Nephron progenitor cell (in vitro differentiated cells): ENCODE data around the gene CPNE2.
A peak's percentile ranks its signal among the peaks of the same experiment; 100 is the strongest.

ENCODE experiments used
- DNase-seq: peaks from one replicate; pipeline ENCODE4 v3.0.0; 2021
- H3K27ac Mint-ChIP-seq: 2 replicates; pipeline ENCODE4 v1.8.0; 2021; ENCODE audit warnings: mild to moderate bottlenecking, moderate library complexity, mixed read lengths
- H3K27me3 Mint-ChIP-seq: 2 replicates; pipeline ENCODE4 v1.8.0; 2021; ENCODE audit warnings: mild to moderate bottlenecking, low read depth, mixed read lengths; ENCODE audit not compliant: poor library complexity
- H3K36me3 Mint-ChIP-seq: 2 replicates; pipeline ENCODE4 v1.8.0; 2021; ENCODE audit warnings: low read depth, mixed read lengths
- H3K4me1 Mint-ChIP-seq: 2 replicates; pipeline ENCODE4 v1.8.0; 2021; ENCODE audit warnings: mixed read lengths
- H3K4me3 Mint-ChIP-seq: 2 replicates; pipeline ENCODE4 v1.8.0; 2021; ENCODE audit warnings: mild to moderate bottlenecking, moderate library complexity, mixed read lengths
- H3K9me3 Mint-ChIP-seq: 2 replicates; pipeline ENCODE4 v1.8.0; 2021; ENCODE audit warnings: mild to moderate bottlenecking, moderate library complexity, mixed read lengths
- CTCF ChIP-seq: fragments of 200-600 bp; sonication (generic); IDR thresholded peaks from 2 replicates; pipeline ENCODE4 v1.5.0; 2021; ENCODE audit warnings: antibody characterized with exemption

The CPNE2 gene

GRCh38 chr16:57165483-57165882 is 73.1 kb downstream of the CPNE2 start:
- Mint-ChIP-seq H3K9me3 (no peaks in the 10 kb centered on the region), H3K4me3 (no peak overlapping the region), H3K4me1 (peaks cover 37% of the 10 kb centered on the region), H3K27ac (no peak overlapping the region), H3K27me3 (no peaks in the 10 kb centered on the region), H3K36me3 (peaks cover 66% of the 10 kb centered on the region)
- TF ChIP-seq CTCF = no peak
- DNase-seq = no peak

- H3K9me3 Mint-ChIP-seq = no peaks in the 10 kb centered on the region
- H3K27ac Mint-ChIP-seq = no peak overlapping the region
- peaks cover 66% of the 10 kb centered on the region for H3K36me3 Mint-ChIP-seq
- DNase-seq = no peak
- H3K27me3 Mint-ChIP-seq = peaks cover under 1% of the 10 kb centered on the region
- H3K4me3 Mint-ChIP-seq = no peak overlapping the region
- H3K4me1 Mint-ChIP-seq = peaks cover 37% of the 10 kb centered on the region
- TF ChIP-seq CTCF = no peak
Observed at GRCh38 chr16:57165938-57166337, 73.6 kb downstream of the CPNE2 start.

GRCh38 chr16:57166451-57166850 is 74.1 kb downstream of the CPNE2 start:
- peaks cover 4% of the 10 kb centered on the region for H3K27me3 Mint-ChIP-seq
- H3K36me3 Mint-ChIP-seq = peaks cover 66% of the 10 kb centered on the region
- no peak for TF ChIP-seq CTCF
- DNase-seq = no peak
- no peaks in the 10 kb centered on the region for H3K9me3 Mint-ChIP-seq
- peak overlapping the region; percentile 5 for H3K27ac Mint-ChIP-seq
- no peak overlapping the region for H3K4me3 Mint-ChIP-seq
- H3K4me1 Mint-ChIP-seq = peaks cover 37% of the 10 kb centered on the region

GRCh38 chr16:57166951-57167350 is 74.6 kb downstream of the CPNE2 start:
- H3K27ac Mint-ChIP-seq = no peak overlapping the region
- H3K27me3 Mint-ChIP-seq = peaks cover 4% of the 10 kb centered on the region
- peaks cover 37% of the 10 kb centered on the region for H3K4me1 Mint-ChIP-seq
- DNase-seq = no peak
- no peaks in the 10 kb centered on the region for H3K9me3 Mint-ChIP-seq
- H3K4me3 Mint-ChIP-seq = no peak overlapping the region
- H3K36me3 Mint-ChIP-seq = peaks cover 68% of the 10 kb centered on the region
- no peak for TF ChIP-seq CTCF

- Mint-ChIP-seq H3K36me3 (peaks cover 68% of the 10 kb centered on the region), H3K27ac (no peak overlapping the region)
Observed at GRCh38 chr16:57167538-57167937, 75.2 kb downstream of the CPNE2 start.

More at GRCh38 chr16:57167538-57167937, 75.2 kb downstream of the CPNE2 start:
- TF ChIP-seq CTCF = no peak
- Mint-ChIP-seq H3K9me3 (no peaks in the 10 kb centered on the region), H3K4me1 (peaks cover 37% of the 10 kb centered on the region), H3K27me3 (peaks cover 4% of the 10 kb centered on the region), H3K4me3 (no peak overlapping the region)
- DNase-seq = no peak
